ENCODE measurements around the gene GATAD2B.
A peak's percentile ranks its signal among the peaks of the same experiment; 100 is the strongest.

The GATAD2B gene

DNA sequence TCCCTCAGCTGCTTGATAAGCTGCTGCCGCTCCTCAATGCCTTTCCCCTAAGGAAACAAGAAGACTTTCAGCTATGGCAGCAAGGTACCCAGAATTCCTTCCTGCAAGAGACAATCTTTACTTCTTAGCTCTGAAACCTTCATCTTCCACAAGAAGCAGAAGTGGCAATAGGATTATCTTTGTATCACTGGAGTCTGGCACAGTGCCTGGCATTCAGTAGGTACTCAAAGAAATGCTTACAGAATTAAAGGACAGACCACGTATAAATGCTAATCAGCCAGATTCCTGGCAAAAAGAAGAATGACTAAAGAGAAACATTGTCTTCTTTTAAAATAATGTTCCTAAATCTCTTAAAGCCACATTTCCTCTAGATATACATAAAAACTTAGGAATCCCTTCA is 103.9 kb downstream of the GATAD2B start:
- TF ChIP-seq, protein P1, sequence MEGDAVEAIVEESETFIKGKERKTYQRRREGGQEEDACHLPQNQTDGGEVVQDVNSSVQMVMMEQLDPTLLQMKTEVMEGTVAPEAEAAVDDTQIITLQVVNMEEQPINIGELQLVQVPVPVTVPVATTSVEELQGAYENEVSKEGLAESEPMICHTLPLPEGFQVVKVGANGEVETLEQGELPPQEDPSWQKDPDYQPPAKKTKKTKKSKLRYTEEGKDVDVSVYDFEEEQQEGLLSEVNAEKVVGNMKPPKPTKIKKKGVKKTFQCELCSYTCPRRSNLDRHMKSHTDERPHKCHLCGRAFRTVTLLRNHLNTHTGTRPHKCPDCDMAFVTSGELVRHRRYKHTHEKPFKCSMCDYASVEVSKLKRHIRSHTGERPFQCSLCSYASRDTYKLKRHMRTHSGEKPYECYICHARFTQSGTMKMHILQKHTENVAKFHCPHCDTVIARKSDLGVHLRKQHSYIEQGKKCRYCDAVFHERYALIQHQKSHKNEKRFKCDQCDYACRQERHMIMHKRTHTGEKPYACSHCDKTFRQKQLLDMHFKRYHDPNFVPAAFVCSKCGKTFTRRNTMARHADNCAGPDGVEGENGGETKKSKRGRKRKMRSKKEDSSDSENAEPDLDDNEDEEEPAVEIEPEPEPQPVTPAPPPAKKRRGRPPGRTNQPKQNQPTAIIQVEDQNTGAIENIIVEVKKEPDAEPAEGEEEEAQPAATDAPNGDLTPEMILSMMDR (IDR thresholded peaks at IDR 0.05; ENCODE audit: low read depth, low read length): no peak
- no peak for DNase-seq (ENCODE audit: extremely low read depth, low read depth)

DNA sequence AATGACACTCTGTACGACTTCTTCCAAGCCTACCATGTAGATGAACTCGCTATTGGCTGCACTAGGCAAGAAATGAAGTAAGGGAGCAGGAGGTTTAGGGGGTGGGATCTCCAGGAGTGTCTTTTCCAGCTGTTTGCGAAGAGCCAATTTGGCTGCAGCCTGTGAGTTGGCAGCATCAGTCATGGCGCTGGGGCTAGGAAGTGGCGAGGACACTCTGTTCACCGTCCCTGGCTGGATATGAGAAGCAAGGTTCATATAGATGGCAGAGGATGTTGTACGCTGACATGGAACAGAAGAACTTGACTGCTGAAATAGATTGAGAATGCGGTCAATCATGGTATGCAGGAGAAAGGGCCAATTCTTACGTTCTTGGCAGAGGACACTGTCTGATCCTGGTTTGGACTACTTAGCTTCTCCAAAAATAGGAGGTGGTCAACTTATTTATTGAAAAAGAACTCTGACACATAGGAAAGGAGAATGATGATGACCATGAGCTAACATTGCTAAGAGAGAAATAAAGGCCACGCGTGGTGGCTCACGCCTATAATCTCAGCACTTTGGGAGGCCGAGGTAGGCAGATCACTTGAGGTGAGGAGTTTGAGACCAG is 106.4 kb downstream of the GATAD2B start:
- DNase-seq (ENCODE audit: extremely low read depth, low read depth): no peak

DNA sequence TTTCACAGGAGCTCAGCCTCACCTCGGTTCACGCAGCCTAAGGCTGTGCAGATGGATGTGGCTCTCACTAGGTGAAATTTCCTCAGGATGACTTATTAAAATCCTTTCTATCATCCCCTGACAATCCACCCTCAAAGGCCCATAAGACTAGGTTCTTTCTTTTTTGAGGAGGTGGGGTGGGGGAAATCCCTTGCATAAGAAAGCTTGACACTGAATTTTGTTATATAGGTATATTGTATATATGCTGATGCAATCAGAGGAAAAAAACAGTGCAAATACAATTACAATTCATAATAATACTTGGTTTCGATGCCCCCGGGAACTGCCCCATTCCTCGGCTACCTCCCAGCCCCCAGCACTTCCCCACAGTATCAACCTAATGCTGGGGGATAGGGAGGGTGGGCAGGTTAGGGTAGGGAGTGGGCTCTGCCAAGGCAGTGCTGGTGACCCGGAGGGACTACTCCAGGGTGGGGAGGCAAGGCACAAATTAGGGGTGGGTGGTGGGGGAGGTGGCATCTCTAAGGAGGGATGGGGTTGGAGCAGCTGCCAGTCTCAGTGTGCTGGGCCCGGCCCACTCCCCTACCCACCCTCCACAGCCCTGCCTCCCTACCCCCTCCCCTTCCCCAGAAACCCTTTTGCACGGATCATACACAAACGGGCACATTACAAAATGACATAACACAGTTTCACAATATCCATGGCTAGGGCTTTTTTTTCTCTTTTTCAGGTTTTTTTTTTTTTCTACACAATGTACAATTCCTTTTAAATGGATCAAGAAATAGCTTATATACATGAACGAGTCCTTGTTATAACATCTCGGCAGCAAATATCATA is 116.7 kb downstream of the GATAD2B start:
- no peak for DNase-seq (ENCODE audit: extremely low read depth, low read depth)
- TF ChIP-seq, protein P1 (IDR thresholded peaks at IDR 0.05; ENCODE audit: low read depth, low read length): no peak

More for the DNA sequence above, 106.4 kb downstream of the GATAD2B start:
- TF ChIP-seq, protein P1 (IDR thresholded peaks at IDR 0.05; ENCODE audit: low read depth, low read length): no peak

DNA sequence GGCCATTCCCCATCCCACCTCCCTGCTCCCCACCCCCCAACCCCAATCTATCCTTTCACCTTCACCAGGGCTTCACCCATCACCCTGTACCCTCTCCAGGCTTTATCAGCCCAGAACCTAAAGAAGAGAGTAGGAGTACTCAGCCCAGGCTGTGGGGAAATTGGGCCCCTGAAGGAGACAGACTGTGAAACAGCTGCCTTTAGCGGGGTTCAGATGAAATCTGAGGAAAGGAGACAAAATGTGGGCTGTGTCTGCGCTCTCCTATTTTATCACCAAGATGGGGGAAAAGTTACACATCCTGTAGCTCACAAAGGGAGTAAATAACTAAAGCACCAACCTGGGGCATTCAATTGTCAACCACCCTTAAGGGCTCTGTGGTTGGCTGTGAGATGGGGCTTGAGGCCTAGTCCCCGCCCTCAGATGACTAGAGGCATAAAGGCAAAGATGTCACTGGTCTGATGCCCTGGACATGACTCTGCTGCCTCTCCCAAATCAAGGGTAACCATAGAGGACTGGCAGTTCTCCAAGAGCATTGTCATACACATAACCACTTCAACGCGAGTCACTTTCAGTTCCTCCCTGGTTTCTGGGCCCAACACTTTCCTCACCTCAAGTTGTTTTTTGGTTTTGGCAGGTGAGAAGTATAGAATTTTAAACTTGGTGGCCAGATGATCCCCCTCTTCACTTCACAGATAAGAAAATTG is 117.6 kb downstream of the GATAD2B start:
- DNase-seq (ENCODE audit: extremely low read depth, low read depth): peak; percentile 45
- TF ChIP-seq, protein P1 (IDR thresholded peaks at IDR 0.05; ENCODE audit: low read depth, low read length): no peak

DNA sequence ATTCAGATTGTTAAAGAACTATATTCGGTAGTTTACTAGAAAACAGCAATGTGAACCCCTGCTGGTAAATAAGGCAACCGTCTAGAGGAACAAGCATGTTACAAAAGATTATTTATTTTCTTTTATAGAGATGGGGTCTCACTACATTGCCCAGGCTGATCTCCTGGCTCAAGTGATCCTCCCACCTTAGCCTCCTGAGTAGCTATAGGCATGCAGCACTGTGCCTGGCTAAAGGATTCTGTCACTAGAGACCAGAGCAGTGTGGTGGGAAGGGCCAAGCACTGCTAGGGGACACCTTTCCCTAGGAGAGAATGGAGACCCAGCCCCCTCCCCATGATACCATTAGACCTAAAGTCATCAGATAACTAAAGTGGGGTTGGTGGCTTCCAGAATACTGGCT is 118.7 kb downstream of the GATAD2B start:
- TF ChIP-seq, protein P1 (IDR thresholded peaks at IDR 0.05; ENCODE audit: low read depth, low read length): no peak
- no peak for DNase-seq (ENCODE audit: extremely low read depth, low read depth)

DNA sequence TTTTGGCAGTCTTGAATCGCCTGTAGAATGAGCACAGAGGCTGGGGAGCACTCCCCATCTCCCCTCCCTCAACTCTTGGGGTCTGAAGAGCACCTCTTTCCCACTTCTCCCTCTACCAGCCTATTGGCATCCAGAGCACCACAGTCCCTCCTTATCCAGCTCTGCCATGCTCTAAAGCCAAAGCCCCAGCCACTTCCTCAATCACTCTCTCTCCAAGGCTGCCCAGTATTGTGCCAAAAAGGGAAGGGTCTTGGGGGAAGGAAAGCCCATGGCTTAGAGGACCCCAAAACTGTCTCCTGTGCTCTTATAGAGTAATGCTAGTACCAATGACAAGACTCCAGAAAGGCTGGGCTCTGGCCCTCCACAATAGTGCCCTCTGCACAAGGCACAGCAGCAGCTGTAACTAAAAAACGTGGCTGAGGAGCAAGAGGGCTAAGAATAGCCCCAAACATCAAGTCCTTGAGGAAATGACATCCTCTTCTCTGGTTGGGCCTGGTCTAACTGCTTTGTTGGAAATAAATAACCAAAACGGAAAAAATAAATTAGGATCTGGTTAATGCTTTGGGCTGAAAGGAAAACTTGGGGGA is 119.2 kb downstream of the GATAD2B start:
- DNase-seq (ENCODE audit: extremely low read depth, low read depth): no peak
- TF ChIP-seq, protein P1 (IDR thresholded peaks at IDR 0.05; ENCODE audit: low read depth, low read length): no peak
